Chondrocyte (in vitro differentiated cells): ENCODE data around the gene CELF2. TPM values are rescaled to one million over a fixed set of nuclear protein-coding genes. Genes with fewer than 3 reads are reported as not detected.

Experiments used
- DNase-seq: peaks from one replicate; pipeline ENCODE4 v3.0.0; 2021; ENCODE audit warnings: mixed read lengths, low spot score
- H3K27ac Mint-ChIP-seq: one replicate; pipeline ENCODE4 v1.8.0; 2021; ENCODE audit warnings: mild to moderate bottlenecking, moderate library complexity, mixed read lengths; ENCODE audit not compliant: unreplicated experiment
- H3K27me3 Mint-ChIP-seq: 2 replicates; pipeline ENCODE4 v1.8.0; 2021; ENCODE audit warnings: low read depth, mixed read lengths
- H3K36me3 Mint-ChIP-seq: 2 replicates; pipeline ENCODE4 v1.8.0; 2021; ENCODE audit warnings: low read depth, mixed read lengths
- H3K4me1 Mint-ChIP-seq: 2 replicates; pipeline ENCODE4 v1.8.0; 2021; ENCODE audit warnings: low read depth, mild to moderate bottlenecking, mixed read lengths
- H3K4me3 Mint-ChIP-seq: one replicate; pipeline ENCODE4 v1.8.0; 2021; ENCODE audit warnings: mild to moderate bottlenecking, moderate library complexity, mixed read lengths; ENCODE audit not compliant: unreplicated experiment
- H3K9me3 Mint-ChIP-seq: 2 replicates; pipeline ENCODE4 v1.8.0; 2021; ENCODE audit warnings: low read depth, mixed read lengths
- CTCF ChIP-seq: fragments of 200-600 bp; sonication (generic); IDR thresholded peaks from 2 replicates; pipeline ENCODE4 v1.5.0; 2021; ENCODE audit warnings: antibody characterized with exemption, mild to moderate bottlenecking, moderate library complexity
- total RNA-seq: library from RNA; stranded (reverse); gene quantifications from 3 replicates; pipeline ENCODE4 v1.2.1, GENCODE V29; 2021

Gene CELF2
- total RNA-seq, 1 donor from 2014 or later: 44.3 TPM

GRCh38 chr10:11197266-11197712 lies 179.6 kb downstream of the CELF2 start:
- H3K4me1 Mint-ChIP-seq: peaks cover 4% of the 10 kb centered on the region
- DNase-seq: no peak
- no peak overlapping the region for H3K27ac Mint-ChIP-seq
- TF ChIP-seq CTCF: no peak
- no peaks in the 10 kb centered on the region for H3K27me3 Mint-ChIP-seq
- peaks cover 10% of the 10 kb centered on the region for H3K36me3 Mint-ChIP-seq
- peaks cover 8% of the 10 kb centered on the region for H3K9me3 Mint-ChIP-seq
- no peak overlapping the region for H3K4me3 Mint-ChIP-seq

GRCh38 chr10:11197878-11198277 lies 180.2 kb downstream of the CELF2 start:
- H3K27me3 Mint-ChIP-seq: no peaks in the 10 kb centered on the region
- no peak overlapping the region for H3K27ac Mint-ChIP-seq
- H3K4me1 Mint-ChIP-seq: peaks cover 4% of the 10 kb centered on the region
- DNase-seq: no peak
- H3K36me3 Mint-ChIP-seq: peaks cover 10% of the 10 kb centered on the region
- peaks cover 8% of the 10 kb centered on the region for H3K9me3 Mint-ChIP-seq
- H3K4me3 Mint-ChIP-seq: no peak overlapping the region
- no peak for TF ChIP-seq CTCF

- DNase-seq: no peak
- Mint-ChIP-seq H3K27ac (no peak overlapping the region), H3K36me3 (peaks cover 7% of the 10 kb centered on the region), H3K4me3 (no peak overlapping the region), H3K4me1 (peaks cover 12% of the 10 kb centered on the region), H3K27me3 (no peaks in the 10 kb centered on the region), H3K9me3 (peaks cover 8% of the 10 kb centered on the region)
- TF ChIP-seq CTCF: no peak
Observed at GRCh38 chr10:11201911-11202310, 184.2 kb downstream of the CELF2 start.

GRCh38 chr10:11204351-11204942 lies 186.8 kb downstream of the CELF2 start:
- H3K27ac Mint-ChIP-seq: no peak overlapping the region
- peak overlapping the region; percentile 41 for H3K4me3 Mint-ChIP-seq
- peaks cover 8% of the 10 kb centered on the region for H3K9me3 Mint-ChIP-seq
- no peaks in the 10 kb centered on the region for H3K27me3 Mint-ChIP-seq
- DNase-seq: no peak
- no peak for TF ChIP-seq CTCF
- peaks cover 6% of the 10 kb centered on the region for H3K36me3 Mint-ChIP-seq
- peaks cover 8% of the 10 kb centered on the region for H3K4me1 Mint-ChIP-seq

- Mint-ChIP-seq H3K27ac (no peak overlapping the region), H3K9me3 (peaks cover 8% of the 10 kb centered on the region), H3K27me3 (no peaks in the 10 kb centered on the region), H3K4me1 (peaks cover 9% of the 10 kb centered on the region), H3K4me3 (no peak overlapping the region), H3K36me3 (peaks cover 6% of the 10 kb centered on the region)
- TF ChIP-seq CTCF: no peak
- no peak for DNase-seq
Observed at GRCh38 chr10:11205030-11205772, 187.5 kb downstream of the CELF2 start.
